Lung microvascular endothelial cell (primary cell): Measurements from ENCODE around the gene GNS. TPM values are rescaled to one million over a fixed set of nuclear protein-coding genes. Genes with fewer than 3 reads are reported as not detected.
"Not testable (repeated sequence)": the region's sequence is repeated elsewhere in the genome, so short reads cannot be mapped to it uniquely, and the experiment has no call there.

ENCODE experiments used
- DNase-seq, 2 donors: peaks; one replicate each; pipeline versions ENCODE4 v3.0.0 to v3.0.0-alpha.2; 2010; ENCODE audit warnings: low read depth in 2 of 2
- total RNA-seq: library from RNA; depleted of rRNA; stranded (reverse); fragments of >200 nt; gene quantifications from 2 replicates; pipeline ENCODE4 v1.2.1, GENCODE V29; 2014

Gene GNS
- total RNA-seq, 1 donor from 2014 or later: 175 TPM

DNA sequence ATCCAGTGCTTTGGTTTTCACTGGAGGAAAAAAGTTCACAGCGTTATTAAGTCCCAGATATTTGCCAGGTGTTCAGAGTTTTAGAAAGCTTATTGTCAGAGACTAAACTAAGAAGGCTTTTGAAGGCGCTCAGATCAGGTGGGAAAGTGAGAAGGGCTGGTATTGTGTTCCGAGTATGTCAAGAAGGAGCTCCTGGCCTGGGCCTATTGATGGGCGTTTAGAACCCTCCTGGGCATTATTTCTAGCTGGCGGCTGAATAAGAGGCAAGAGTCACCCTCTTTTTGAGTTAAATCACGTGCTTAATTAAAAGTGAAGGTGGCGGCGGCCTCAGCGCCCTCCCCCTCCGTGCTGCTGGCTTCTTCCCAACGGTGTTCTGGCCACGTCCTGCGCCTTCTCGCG lies 20.9 kb upstream of the GNS start:
- no peak for DNase-seq

DNA sequence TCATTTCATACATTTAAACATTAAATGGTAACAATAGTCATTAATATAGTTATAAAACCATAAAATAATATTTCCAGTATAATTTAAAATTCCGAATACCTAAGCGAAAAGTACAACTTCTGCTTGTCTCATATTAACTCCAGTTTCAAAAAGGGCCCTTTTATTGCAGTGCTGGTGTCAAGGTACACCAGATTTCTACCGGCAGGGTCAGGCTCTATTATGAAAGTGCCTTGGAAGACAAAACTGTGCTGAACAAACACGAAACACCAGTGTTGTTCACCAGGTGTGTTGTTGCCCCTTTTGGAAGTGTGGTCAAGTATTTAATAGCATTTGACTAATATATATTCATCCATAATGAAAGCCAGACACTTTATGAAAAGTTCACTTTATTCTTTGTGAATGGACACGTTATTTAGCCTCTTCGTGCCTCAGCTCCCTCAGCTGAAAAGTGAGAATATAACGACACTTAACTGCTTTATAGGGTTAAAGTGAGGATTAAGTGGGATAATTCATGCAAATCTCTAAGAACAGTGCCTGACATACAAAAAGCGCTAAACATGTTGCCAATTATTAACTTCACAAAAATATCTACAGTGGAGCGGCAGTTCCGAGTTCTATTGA lies 20.3 kb upstream of the GNS start:
- no peak for DNase-seq

DNA sequence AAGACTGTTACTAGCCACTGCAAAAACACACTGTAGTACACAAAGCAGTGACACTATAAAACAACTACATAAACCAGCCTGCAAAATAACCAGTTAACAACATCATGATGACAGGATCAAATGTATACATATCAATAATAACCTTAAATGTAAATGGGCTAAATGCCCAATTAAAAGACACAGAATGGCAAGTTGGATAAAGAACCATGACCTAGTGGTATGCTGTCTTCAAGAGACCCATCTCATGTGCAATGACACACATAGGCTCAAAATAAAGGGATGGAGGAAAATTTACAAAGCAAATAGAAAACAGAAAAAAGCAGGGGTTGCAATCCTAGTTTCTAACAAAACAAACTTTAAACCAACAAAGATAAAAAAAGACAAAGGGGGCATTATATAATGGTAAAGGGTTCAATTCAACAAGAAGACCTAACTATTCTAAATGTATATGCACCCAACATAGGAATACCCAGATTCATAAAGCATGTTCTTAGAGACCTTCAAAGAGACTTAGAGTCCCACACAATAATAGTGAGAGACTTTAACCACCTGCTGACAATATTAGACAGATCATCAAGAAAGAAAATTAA lies 16.0 kb upstream of the GNS start:
- DNase-seq: not testable (repeated sequence)

DNA sequence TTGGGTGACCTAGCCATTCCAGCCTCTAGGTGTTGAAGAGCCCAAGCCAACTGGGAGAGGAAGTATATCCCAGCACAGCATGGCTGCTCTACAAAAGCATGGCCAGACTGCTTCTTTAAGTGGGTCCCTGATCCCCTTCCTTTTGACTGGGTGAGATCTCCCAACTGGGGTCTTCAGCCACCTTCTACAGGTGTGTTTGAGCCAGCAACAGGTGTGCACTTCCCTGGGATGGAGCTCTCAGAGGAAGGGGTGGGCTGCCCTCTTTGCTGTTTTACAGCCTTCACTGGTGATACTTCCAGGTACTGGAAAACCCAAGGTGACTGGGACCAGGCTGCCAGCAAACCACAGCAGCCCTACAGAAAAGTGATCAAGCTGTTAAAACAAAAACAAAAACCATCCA lies 14.2 kb upstream of the GNS start:
- no peak for DNase-seq

DNA sequence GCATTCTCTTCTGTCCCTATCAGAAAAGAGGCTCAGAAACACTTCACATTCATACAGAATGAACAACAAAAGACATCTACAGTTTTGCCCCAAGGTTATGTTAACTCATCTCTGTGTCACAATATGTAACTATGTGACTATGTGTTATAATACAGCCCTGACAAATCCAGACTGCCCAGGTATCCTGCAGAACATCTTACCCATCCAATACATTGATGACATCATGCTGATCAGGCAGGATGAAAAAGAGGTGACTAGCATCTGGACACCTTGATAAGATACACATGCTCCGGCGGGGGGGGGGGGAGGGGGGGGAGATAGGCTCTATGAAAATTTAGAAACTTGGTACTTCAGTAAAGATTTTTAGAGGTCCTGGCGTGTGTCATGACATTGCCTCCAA lies 8.3 kb upstream of the GNS start:
- DNase-seq: no peak

DNA sequence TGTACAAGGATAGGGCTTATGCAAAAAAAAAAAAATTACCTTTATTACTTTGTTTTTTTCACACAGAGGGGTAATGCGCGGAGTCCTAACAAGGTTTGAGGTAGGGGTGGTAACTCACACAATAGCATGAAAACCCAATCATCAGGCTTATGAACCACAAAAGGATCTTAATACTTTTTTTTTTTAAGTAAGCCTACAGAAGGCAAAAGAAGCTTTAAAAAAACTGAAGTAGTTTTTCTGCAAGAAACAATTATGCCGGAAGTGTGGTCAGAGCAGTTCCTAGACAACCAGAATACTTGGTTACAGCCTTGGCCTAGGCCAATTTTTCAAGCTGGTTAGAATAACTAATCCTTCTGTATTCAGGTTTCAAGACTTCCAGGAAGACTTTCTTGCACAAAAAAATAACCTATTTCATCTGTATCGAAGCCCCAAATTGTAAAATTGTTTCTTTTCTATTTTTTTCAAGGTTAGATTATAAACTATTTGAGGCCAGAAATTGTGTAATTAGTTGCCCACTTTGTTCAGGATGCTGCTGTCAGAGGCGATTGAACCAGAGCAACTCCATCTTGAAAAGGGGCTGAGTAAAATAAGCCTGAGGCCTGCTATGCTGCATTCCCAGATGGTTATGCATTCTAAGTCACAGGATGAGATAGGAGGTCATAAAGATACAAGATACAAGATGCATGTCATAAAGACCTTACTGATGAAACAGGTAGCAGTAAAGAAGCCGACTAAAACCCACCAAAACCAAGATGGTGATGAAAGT lies 1.8 kb upstream of the GNS start:
- no peak for DNase-seq

DNA sequence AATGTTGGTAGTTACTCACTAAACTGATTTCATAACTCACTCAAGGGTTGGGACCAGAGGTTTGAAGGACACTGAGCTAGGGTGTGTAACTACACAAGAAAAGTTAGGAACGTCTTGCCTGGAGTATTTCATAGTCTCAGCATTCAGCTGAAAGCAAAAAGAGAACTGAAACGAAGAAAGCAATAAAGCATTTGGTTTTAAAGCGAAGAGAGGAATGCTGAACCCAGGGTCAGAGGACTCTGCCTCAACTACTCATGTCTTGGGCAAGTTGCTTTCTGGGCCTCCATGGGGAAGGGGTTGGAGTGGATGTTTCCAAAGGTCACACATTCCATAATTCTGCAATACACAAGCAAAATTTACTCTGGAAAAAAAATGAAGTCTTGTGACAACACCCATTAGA lies 1.4 kb downstream of the GNS start:
- DNase-seq: no peak

DNA sequence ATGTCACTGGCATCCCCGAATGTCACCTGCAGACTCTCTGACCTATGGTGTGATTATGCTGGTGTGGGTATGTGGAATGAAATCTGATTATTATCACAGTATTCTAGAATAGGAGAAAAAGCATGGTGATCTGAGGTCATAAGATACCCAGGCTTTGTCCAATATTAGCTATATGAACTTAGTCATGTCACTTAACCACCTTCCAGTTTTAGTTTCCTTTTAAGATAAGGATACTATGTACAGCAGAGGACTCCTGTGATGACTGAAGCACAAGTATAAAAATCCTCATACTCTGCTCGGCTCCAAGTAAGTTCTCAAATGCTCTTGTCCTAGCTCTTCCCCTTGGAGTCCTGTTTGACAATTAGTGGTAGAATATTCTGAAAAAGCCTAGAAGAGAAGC lies 2.8 kb downstream of the GNS start:
- no peak for DNase-seq

DNA sequence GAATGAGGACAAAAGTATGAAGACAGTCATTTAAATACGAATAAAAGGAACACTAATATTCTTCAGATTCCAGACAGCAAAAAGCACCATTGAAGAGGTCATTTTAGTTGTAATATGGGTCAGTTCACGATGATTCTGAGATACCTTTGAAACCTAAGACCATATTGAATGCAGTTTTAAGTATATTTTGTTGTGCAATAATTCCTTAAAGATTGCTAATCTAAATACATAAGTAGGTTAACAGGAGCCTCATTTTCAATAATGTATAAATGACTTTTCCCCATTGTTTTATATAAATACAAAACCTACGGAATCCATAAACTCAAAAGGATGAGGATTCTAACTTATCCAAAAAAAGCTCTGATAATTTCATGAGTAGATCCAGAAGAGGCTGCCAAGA lies 5.8 kb downstream of the GNS start:
- no peak for DNase-seq

DNA sequence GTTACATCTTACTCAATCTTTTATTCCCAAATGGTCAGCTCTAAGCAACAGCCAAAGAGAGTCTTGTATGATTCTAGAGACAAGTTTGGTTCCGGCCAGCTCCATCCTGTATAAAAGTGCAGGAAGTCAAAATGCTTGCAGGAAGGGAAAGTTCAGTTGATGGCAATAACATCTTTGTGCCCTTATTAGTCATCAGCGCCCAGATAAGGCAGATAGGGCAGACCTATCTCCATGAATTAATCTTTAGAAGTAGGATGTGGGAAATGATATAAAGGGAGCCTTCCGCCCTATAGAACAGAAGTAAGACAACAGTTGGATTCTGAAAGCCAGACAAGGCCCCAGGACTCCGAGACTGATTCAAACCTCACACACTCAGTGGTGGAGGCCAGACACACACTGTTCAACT lies 6.4 kb downstream of the GNS start:
- DNase-seq: peak; percentile 79 to 96

DNA sequence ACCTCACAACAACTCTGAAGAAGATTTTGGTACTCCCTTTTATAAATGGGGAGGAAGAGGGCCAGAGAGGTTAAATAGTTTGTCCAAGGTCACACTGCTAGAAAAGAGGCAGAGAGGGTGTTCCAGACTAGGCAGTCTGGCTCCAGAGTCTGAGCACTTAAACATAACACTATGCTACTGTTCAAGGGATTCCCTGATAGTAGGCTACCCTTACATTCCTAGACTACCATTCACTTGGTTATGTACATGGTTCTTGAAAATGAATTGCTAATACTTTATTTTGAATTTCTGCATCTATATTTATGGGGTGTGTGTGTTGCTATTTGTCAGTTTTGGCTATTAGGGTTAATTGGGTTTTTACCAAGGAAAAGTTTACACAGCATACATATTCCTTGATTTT lies 7.2 kb downstream of the GNS start:
- DNase-seq: peak in 1 of 2 donors; percentile 21

DNA sequence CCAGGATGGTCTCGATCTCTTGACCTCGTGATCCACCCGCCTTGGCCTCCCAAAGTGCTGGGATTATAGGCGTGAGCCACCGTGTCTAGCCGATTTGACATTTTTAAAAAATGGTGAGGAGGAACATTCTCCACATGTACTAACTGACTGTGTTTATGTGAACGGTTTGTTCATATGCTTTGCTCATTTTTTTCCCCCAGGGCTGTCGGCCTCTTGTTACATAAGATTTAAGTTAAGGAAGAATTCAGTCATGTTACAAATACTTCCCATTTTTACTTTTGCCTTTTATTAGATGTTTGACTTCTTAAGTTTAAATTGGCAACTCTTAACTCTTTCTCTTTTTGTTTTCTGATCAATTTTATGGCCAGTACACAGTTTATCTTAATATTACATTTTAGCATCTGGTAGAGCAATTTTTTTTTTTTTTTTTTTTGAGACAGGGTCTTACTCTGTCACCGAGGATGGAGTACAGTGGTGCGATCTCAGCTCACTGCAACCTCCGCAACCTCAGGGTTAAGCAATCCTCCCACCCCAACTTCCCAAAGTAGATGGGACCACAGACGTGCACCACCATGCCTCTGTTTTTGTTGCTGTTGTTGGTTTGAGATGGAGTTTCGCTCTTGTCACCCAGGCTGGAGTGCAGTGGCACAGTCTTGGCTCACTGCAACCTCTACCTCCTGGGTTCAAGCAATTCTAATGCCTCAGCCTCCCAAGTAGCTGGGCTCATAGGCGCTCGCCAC lies 9.6 kb downstream of the GNS start:
- DNase-seq: no peak

DNA sequence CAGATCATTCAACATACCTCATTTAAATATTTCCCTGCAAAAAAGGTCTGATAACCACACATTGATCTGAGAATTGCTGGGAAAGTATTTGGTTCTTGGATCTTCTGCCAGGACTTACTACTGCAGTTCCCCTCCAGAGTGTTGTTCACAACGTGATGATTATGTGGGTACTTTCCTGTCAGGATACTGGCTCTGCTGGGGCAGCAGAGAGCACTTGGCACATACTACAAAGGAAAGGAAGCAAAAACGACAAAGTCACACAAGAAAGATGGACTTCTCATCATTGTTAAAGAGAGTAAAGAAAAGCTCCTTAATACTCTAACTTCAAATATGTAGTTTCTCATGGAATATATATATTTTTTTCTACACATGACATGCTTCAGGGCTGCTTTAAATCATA lies 11.5 kb downstream of the GNS start:
- peak; percentile 65 to 85 for DNase-seq

DNA sequence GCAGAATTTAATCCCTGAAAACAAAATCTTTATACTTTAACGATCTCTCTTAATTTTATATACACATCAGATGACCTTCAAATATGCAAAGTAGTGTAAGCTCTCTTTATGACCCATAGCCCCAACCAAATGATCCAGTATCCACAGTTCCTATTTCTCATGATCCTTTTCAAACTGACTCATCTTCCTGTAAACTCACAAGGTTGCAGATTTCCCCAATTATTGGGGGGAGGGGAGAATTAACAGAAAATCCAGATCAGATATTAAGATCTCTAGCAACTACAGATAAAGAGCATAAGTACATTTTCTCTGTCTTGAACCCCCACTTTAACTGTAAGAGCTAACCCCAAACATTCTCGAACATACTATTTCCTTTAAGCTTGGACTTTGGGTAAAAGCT lies 12.5 kb downstream of the GNS start:
- DNase-seq: peak; percentile 49 to 82

DNA sequence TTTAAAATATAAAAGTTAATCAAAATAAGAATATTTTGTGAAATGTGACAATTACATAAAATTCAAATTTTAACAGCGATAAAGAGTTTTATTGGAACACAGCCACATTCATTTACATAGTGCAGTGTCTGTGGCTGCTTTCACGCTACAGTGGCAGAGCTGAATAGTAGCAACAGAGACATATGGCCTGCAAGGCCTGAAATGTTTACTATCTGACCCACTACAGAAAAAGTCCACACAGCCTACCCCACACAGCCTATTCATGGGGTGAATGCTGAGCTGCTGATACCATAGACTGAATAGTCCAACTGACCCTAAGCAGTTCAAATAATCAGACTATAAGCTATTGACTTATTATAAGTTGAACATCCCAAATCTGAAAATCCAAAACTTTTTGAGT lies 13.2 kb downstream of the GNS start:
- no peak for DNase-seq

DNA sequence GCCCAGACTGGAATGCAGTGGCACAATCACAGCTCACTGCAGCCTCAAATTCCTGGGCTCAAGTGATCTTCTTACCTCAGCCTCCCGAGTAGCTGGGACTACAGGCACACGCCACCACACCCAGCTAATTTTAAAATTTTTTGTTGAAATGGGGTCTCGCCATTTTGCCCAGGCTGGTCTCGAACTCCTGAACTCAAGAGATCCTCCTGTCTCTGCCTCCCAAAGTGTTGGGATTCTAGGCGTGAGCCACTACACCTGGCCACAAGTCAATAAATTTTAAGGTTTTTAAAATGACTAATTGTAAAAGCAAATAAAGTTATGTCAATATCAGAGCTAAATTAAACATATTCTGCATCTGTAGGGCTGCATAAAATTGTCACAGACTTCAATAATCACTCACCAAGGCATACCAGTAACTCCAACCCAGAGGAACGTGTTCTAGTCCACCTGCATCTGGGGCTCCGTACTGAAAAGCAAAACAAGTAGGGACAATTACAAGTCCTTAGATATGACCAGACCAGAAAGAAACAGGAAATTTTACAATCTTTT lies 13.9 kb downstream of the GNS start:
- DNase-seq: no peak

DNA sequence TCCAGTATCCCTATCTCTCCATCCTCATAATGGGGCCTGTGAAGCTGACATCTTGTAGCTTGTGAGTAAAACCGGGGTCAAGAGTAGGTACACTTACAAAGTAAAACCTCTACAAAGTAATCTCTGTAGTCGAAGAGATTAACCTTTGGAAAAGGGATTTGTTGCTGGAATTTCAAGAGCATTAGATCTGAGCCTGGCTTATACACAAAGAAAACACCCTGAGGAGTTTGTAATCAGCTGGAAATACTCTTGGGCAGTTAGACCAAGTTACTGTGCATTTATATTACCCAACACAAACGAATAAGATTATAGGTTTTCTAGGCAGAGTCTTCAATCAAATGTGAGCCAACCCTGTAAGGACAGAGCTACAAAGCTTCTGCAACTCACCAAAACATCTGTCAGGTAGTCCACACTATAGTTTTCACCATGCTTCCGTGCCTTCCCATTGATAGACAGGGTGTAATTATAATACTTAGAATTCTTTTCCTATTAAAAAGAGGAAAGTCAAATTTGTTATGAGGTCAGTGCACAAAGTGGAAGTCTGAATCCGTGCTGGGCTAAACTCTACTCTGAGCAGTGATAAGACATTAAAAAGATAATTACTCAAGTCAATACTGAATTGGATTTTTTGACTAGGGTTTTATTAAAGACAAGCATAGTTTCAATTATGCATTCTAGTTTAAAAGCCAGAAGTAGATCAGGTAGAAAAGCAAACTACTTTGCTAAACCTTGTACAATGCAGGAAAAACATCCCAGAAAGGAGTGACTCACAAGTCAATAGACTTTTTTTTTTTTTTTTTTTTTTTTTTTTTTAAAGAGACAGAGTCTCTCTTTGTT lies 14.6 kb downstream of the GNS start:
- DNase-seq: peak; percentile 38 to 53

DNA sequence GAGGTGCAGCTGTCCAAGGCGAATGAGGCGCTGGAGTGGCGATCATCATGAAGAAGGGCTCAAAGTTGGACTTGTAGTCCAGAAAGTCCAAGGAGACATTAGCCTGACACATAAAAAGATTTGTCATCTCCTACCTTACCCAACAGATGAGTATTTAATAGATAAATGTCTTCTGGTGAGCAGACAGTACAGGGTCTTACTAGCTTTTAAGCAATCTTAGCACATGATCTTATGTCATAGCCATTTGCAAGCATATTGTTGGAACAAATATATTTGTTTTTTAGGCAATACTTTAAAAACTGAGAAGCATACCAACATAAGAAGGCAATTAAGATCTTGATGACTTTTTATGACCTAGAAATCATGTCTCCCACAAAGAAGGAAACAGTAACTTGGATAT lies 16.0 kb downstream of the GNS start:
- DNase-seq: no peak

DNA sequence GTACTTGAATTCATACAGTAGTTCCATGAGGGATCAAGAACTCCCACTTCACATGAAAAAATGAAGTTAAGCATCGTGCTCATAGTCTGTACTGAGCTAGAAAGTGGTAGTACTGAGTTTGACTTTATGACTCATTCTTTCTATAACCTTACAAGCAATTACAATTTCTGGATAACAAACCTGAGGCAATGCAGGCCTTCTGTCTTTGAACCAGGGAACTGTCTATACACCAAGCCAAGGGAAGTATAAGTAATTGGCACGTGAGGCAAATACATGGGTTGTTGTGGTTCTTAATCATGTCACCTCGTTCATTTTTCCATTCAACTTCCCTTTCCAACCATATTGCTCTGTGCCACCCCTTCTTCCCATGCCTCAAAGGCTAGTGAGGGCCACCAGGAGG lies 16.8 kb downstream of the GNS start:
- DNase-seq: no peak

DNA sequence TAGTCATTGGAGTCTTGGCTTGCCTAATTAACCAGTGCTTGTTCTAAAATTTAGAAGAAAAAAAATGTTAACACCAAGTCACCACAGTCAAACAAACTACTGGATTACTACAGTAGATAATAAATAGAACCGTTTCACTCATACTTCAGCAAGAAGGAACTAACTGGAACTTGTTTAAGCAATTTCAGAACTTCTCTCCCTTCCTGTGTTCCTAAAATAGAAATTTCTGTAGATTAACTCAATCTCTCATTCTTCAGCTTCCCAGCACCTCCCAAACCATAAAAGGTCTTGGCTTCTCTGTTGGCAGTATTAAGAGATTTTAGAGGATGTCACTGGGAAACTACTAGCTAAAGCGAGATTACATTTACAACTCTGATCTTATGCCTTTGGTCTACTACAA lies 18.6 kb downstream of the GNS start:
- no peak for DNase-seq

DNA sequence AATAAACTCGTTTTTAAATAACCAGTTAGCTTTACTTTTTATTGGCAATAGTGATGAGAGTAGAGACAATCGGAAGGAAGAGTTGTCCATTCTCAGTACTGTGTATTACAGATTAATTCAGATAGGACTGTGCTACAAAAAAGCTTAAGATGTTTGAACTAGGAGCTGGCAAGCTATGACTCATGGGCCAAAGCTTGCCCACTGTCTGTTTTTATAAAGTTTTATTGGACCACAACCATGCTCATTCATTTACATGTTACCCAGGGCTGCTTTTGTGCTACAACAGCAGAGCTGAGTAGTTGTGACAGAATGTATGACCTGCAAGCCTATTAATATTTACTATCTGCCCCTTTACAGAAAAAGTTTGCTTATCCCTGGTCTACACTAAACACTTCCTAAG lies 19.4 kb downstream of the GNS start:
- DNase-seq: no peak
